IMR-90 (cell line): Measurements from ENCODE around the gene SPACA6. TPM values are rescaled to one million over a fixed set of nuclear protein-coding genes. Genes with fewer than 3 reads are reported as not detected.
A peak's percentile ranks its signal among the peaks of the same experiment; 100 is the strongest.

Source experiments
- ATAC-seq: fragments of 200-7000 bp; cut with Tn5 transposase; 2 replicates; pipeline ENCODE4 v1.9.1; 2020; ENCODE audit warnings: low read depth, mild to moderate bottlenecking, moderate library complexity
- BruUV-seq: library from RNA; stranded (reverse); fragments of 400-500 nt; replicated peaks from 2 replicates; lab custom pipeline; 2021; lab: Mats Ljungman, UMichigan
- CTCF ChIA-PET: fragments of 300-600 bp; formaldehyde crosslinking; extraction: SDS; loops from one replicate; lab custom pipeline; 2021; ENCODE audit warnings: antibody characterized with exemption; lab: Yijun Ruan, JAX
- POLR2A ChIA-PET: fragments of 300-600 bp; sonication (Branson Sonifier 250); formaldehyde crosslinking; loops from one replicate; lab custom pipeline; 2022; ENCODE audit warnings: antibody characterized with exemption; ENCODE audit not compliant: unreplicated experiment; lab: Charles Lee
- DNase-seq: peaks from one replicate; pipeline ENCODE4 v3.0.0; 2013
- H2AFZ ChIP-seq: replicated peaks from 2 replicates; pipeline ENCODE3; 2013; ENCODE audit warnings: low read length, mild to moderate bottlenecking; ENCODE audit not compliant: poor library complexity
- H2AK5ac ChIP-seq: 2 replicates; pipeline ENCODE4 v1.6.1; 2013; ENCODE audit warnings: low read depth, low read length, inconsistent platforms
- H2AK9ac ChIP-seq: replicated peaks from 2 replicates; pipeline ENCODE3; 2013; ENCODE audit warnings: mild to moderate bottlenecking, low read depth, low read length, moderate library complexity; ENCODE audit not compliant: poor library complexity
- H2BK120ac ChIP-seq: 2 replicates; pipeline ENCODE4 v1.6.1; 2013; ENCODE audit warnings: low read depth, low read length, inconsistent platforms
- H2BK15ac ChIP-seq: 3 replicates; pipeline ENCODE4 v1.6.1; 2013; ENCODE audit warnings: low read depth, low read length, inconsistent platforms
- H2BK20ac ChIP-seq: 2 replicates; pipeline ENCODE4 v1.6.1; 2013; ENCODE audit warnings: low read depth, mild to moderate bottlenecking, inconsistent platforms, low read length, moderate library complexity
- H2BK5ac ChIP-seq: 2 replicates; pipeline ENCODE4 v1.6.1; 2013; ENCODE audit warnings: mild to moderate bottlenecking, low read depth, low read length, inconsistent platforms; ENCODE audit not compliant: poor library complexity, severe bottlenecking
- H3K14ac ChIP-seq: replicated peaks from 2 replicates; pipeline ENCODE4 v1.6.1; 2013; ENCODE audit warnings: low read depth, low read length, inconsistent platforms
- H3K18ac ChIP-seq: 2 replicates; pipeline ENCODE4 v1.6.1; 2013; ENCODE audit warnings: low read depth, low read length, control low read depth
- H3K23ac ChIP-seq: 2 replicates; pipeline ENCODE4 v1.6.1; 2013; ENCODE audit warnings: low read depth, low read length, inconsistent platforms
- H3K27ac ChIP-seq: 2 replicates; pipeline ENCODE4 v1.5.1; 2013; ENCODE audit warnings: mild to moderate bottlenecking, control low read depth, low read length; ENCODE audit not compliant: insufficient read depth
- H3K27me3 ChIP-seq: 2 replicates; pipeline ENCODE4 v1.6.1; 2013; ENCODE audit warnings: low read length; ENCODE audit not compliant: control insufficient read depth, insufficient read depth
- H3K36me3 ChIP-seq: 2 replicates; pipeline ENCODE4 v1.6.1; 2013; ENCODE audit warnings: low read length, mixed read lengths; ENCODE audit not compliant: control insufficient read depth, insufficient read depth
- H3K4ac ChIP-seq: 2 replicates; pipeline ENCODE4 v1.6.1; 2013; ENCODE audit warnings: low read depth, low read length, inconsistent platforms
- H3K4me1 ChIP-seq: 2 replicates; pipeline ENCODE4 v1.6.1; 2013; ENCODE audit warnings: low read length, mixed read lengths; ENCODE audit not compliant: control insufficient read depth, insufficient read depth
- H3K4me2 ChIP-seq: 2 replicates; pipeline ENCODE4 v1.6.1; 2013; ENCODE audit warnings: low read depth, mild to moderate bottlenecking, control low read depth, low read length, moderate library complexity
- H3K4me3 ChIP-seq: 2 replicates; pipeline ENCODE4 v1.5.1; 2013; ENCODE audit warnings: low read depth, mild to moderate bottlenecking, control low read depth, low read length, moderate library complexity; ENCODE audit not compliant: insufficient read depth
- H3K56ac ChIP-seq: 2 replicates; pipeline ENCODE4 v1.6.1; 2013; ENCODE audit warnings: low read length, inconsistent platforms; ENCODE audit not compliant: insufficient read depth; ENCODE audit errors: extremely low read depth
- H3K79me1 ChIP-seq, 2 experiments: 2 replicates each; pipeline ENCODE4 v1.6.1; 2013; ENCODE audit warnings: low read length in 2 of 2, inconsistent platforms in 1 of 2, low read depth in 1 of 2
- H3K9ac ChIP-seq: 2 replicates; pipeline ENCODE4 v1.6.1; 2013; ENCODE audit warnings: low read depth, low read length, control low read depth
- H3K9me1 ChIP-seq: 2 replicates; pipeline ENCODE4 v1.6.1; 2013; ENCODE audit warnings: low read length, inconsistent platforms; ENCODE audit not compliant: insufficient read depth
- H3K9me3 ChIP-seq: 2 replicates; pipeline ENCODE4 v1.6.1; 2013; ENCODE audit warnings: low read length; ENCODE audit not compliant: control insufficient read depth, insufficient read depth
- H4K20me1 ChIP-seq: 2 replicates; pipeline ENCODE4 v1.6.1; 2013; ENCODE audit warnings: low read length, inconsistent platforms; ENCODE audit not compliant: insufficient read depth
- H4K5ac ChIP-seq: 2 replicates; pipeline ENCODE4 v1.6.1; 2013; ENCODE audit warnings: mild to moderate bottlenecking, low read depth, low read length, control low read depth
- H4K8ac ChIP-seq, 2 experiments: 2 replicates each; pipeline ENCODE4 v1.6.1; 2013; ENCODE audit warnings: low read depth in 2 of 2, low read length in 2 of 2, control low read depth in 1 of 2, inconsistent platforms in 1 of 2
- H4K91ac ChIP-seq: 2 replicates; pipeline ENCODE4 v1.6.1; 2013; ENCODE audit warnings: low read depth, low read length, inconsistent platforms; ENCODE audit not compliant: insufficient read depth
- BHLHE40 ChIP-seq: fragments of 150-350 bp; IDR thresholded peaks from 2 replicates; pipeline ENCODE4 v1.6.1; 2016; ENCODE audit warnings: mild to moderate bottlenecking, low read depth, low read length
- MAZ ChIP-seq: IDR thresholded peaks from 2 replicates; pipeline ENCODE4 v1.6.1; 2012; ENCODE audit warnings: low read depth, mild to moderate bottlenecking, low read length, improper control_type of control experiment, moderate library complexity, borderline replicate concordance
- POLR2A ChIP-seq: IDR thresholded peaks from 2 replicates; pipeline ENCODE4 v1.6.1; 2012; ENCODE audit warnings: mild to moderate bottlenecking, low read depth, low read length
- WGBS, 2 experiments: methylation state at CpG; one replicate each; pipeline versions ENCODE4 v1.1.5 to v1.1.7; 2013; ENCODE audit warnings: missing lambda C conversion rate in 2 of 2; ENCODE audit not compliant: insufficient read length in 1 of 2; ENCODE audit errors: extremely low coverage in 2 of 2; 5-methylcytosine and 5-hydroxymethylcytosine counted together
- dilution Hi-C: fragments of 300-500 bp; cut with HindIII; formaldehyde crosslinking; loops from one replicate; pipeline ENCODE4 v1.14.3; 2018; ENCODE audit warnings: low sequenced_read_pairs; ENCODE audit not compliant: unreplicated experiment
- in situ Hi-C: fragments of 300-500 bp; cut with MboI; formaldehyde crosslinking; loops from 3 replicates; pipeline ENCODE4 v1.14.3; 2019; ENCODE audit warnings: low sequenced_read_pairs, inconsistent platforms, mixed read lengths
- intact Hi-C: fragments of 100-400 bp; cut with micrococcal nuclease; formaldehyde crosslinking; loops from 2 replicates; pipeline ENCODE4 v1.10.0; 2022
- polyA plus RNA-seq, 3 experiments: library from polyadenylated mRNA; depleted of rRNA; stranded (reverse); fragments of >200 nt; gene quantifications; 2 replicates each; pipeline ENCODE4 v1.2.3, GENCODE V29; 2012; ENCODE audit warnings: low replicate concordance in 1 of 3
- total RNA-seq: library from RNA; depleted of rRNA; stranded (reverse); fragments of >200 nt; gene quantifications from 2 replicates; pipeline ENCODE4 v1.2.3, GENCODE V29; 2012

Gene SPACA6
- total and polyA plus RNA-seq, 2 of the 4 experiments (the other 2 are of a cell fraction) = 1.3 to 13.6 TPM

DNA sequence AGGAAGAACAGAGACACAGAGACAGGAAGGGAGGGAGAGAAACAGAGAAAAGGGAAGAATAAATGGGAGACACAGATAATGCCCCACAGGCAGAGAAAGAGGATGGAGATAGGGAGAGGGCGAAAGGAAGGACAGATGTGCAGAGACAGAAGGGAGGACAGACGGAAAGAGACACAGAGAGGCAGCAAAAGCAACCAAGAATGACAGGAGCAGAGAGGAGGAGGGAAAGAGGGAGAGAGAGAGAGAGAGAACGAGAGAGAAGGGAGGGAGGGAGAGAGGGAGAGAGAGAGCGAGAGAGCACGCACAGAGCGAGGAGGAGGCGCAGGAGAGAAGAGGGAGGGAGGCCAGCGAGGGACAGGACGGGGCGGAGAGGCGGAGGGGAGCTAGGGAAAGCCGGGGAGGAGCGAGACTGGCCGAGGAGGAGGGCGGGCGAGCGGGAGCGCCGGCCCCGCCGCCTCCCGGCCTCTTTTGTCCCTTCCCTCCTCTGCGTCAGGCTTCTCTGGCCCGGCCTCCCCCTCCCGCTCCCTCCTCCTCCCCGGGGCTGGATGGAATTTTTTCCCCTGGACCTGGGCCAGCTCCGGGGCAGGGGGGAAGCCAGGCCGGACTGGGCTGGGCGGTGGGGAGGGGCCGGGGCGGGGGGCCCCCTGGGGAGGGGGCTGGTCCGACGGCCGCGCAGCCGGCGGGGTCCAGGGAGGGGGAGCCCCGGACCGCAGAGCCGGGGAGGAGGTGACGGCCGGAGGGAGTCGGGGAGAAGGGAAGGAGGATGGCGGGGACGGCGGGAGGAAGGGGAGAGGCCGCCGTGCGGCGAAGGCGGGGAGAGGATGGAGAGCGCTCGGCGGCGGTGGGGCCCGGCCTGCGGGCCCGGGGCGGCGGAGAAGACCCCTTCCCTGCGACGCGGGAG lies 4.2 kb upstream of the SPACA6 start:
- peaks cover 8% of the 10 kb centered on the region; the same call in 1 of the 2 replicates for H3K9me1 ChIP-seq
- H2AFZ ChIP-seq = peak overlapping the region; percentile 86
- peak overlapping the region; percentile 35 for H2BK120ac ChIP-seq
- WGBS, 2 experiments = 0% methylated on average over 11 of the region's 63 CpGs; no CpG with 5 or more reads in 1 of the 2 experiments
- ChIA-PET POLR2A (interaction anchor here (0.5 to 0.6 kb wide), 4 partner anchors 15 to 321 kb away, joined by 3 to 7 read pairs (median 4); no protein-coding TSS in a partner anchor), CTCF (interaction anchor here (0.5 to 1.5 kb wide), 2 partner anchors 28 to 994 kb away, joined by 3 to 8 read pairs; no protein-coding TSS in a partner anchor)
- H2AK5ac ChIP-seq = peak overlapping the region; percentile 95
- H2BK15ac ChIP-seq = peak overlapping the region; percentile 10; the same call in 2 of the 3 replicates
- H3K14ac ChIP-seq = peak overlapping the region; percentile 100
- no TSS peak for BruUV-seq
- H3K9me3 ChIP-seq = no peaks in the 10 kb centered on the region
- H3K56ac ChIP-seq = peak overlapping the region; percentile 89
- peak overlapping the region; percentile 99 for H3K4me3 ChIP-seq
- peaks cover 16% of the 10 kb centered on the region for H3K4me1 ChIP-seq
- H3K4me2 ChIP-seq = peak overlapping the region; percentile 81
- H2BK20ac ChIP-seq = 0 out of 2 replicates have a peak overlapping the region, but pooled peaks have one; percentile 0
- peak overlapping the region; percentile 97 for H2BK5ac ChIP-seq
- intact Hi-C loops (loop anchor here (1.0 kb wide), 1 partner anchor 95 kb away; no protein-coding TSS in a partner anchor), dilution Hi-C loops (no loop called here), in situ Hi-C loops (no loop called here)
- H3K27ac ChIP-seq = peak overlapping the region; percentile 99
- peaks cover 35% of the 10 kb centered on the region for H4K20me1 ChIP-seq
- peak overlapping the region; percentile 93 for H4K91ac ChIP-seq
- no peaks in the 10 kb centered on the region for H3K27me3 ChIP-seq
- H4K5ac ChIP-seq = peak overlapping the region; percentile 29
- peak overlapping the region; percentile 77 to 86; a peak in 3 of 4 replicates for H4K8ac ChIP-seq
- H3K9ac ChIP-seq = peak overlapping the region; percentile 98
- peak; percentile 95 for DNase-seq
- H3K36me3 ChIP-seq = peaks cover 11% of the 10 kb centered on the region; the same call in 1 of the 2 replicates
- TF ChIP-seq POLR2A (peak; percentile 73), MAZ (peak; percentile 96), BHLHE40 (no peak; the same call in 1 of the 2 replicates)
- peak overlapping the region; percentile 17 for H3K23ac ChIP-seq
- H3K18ac ChIP-seq = peak overlapping the region; percentile 56
- H3K79me1 ChIP-seq = peaks cover 0 to 43% of the 10 kb centered on the region in 2 experiments; a peak in 3 of 4 replicates
- H2AK9ac ChIP-seq = peak overlapping the region; percentile 99
- H3K4ac ChIP-seq = peak overlapping the region; percentile 75
- ATAC-seq = peak; percentile 82
